Myocyte (in vitro differentiated cells): ENCODE results near the gene HTR3C. TPM values are rescaled to one million over a fixed set of nuclear protein-coding genes. Genes with fewer than 3 reads are reported as not detected.
"Not testable (repeated sequence)": the region's sequence is repeated elsewhere in the genome, so short reads cannot be mapped to it uniquely, and the experiment has no call there.

Experiments
- DNase-seq: peaks from one replicate; pipeline ENCODE4 v3.0.0-alpha.2; 2012; ENCODE audit warnings: low read depth
- total RNA-seq: library from RNA; depleted of rRNA; stranded (reverse); fragments of >200 nt; gene quantifications from 2 replicates; pipeline ENCODE4 v1.2.3, GENCODE V29; 2014

Gene HTR3C
- total RNA-seq, 1 donor from 2014 or later = not detected

GRCh38 chr3:184030536-184030935 is 22.3 kb upstream of the HTR3C start:
- DNase-seq = no peak

GRCh38 chr3:184031187-184031792 is 21.6 kb upstream of the HTR3C start, which contains the start of gene HTR3D:
TSS of gene HTR3D (plus strand) at chr3:184031742. CDS start at chr3:184031742, 0 bp downstream.
- no peak for DNase-seq

- no peak for DNase-seq
Observed at GRCh38 chr3:184037816-184038215, 15.0 kb upstream of the HTR3C start.

- DNase-seq = not testable (repeated sequence)
Observed at GRCh38 chr3:184038307-184038706, 14.5 kb upstream of the HTR3C start.

- no peak for DNase-seq
Observed at GRCh38 chr3:184039414-184039813, 13.4 kb upstream of the HTR3C start.

GRCh38 chr3:184040010-184040409 is 12.8 kb upstream of the HTR3C start:
- DNase-seq = peak; percentile 73

GRCh38 chr3:184042617-184043016 is 10.2 kb upstream of the HTR3C start:
- DNase-seq = no peak

- no peak for DNase-seq
Observed at GRCh38 chr3:184045995-184046394, 6.9 kb upstream of the HTR3C start.

- no peak for DNase-seq
Observed at GRCh38 chr3:184050217-184050847, 2.5 kb upstream of the HTR3C start.

- peak; percentile 25 for DNase-seq
Observed at GRCh38 chr3:184058029-184058428, 5.2 kb downstream of the HTR3C start.

- DNase-seq = no peak
Observed at GRCh38 chr3:184059424-184059823, 6.6 kb downstream of the HTR3C start.

- no peak for DNase-seq
Observed at GRCh38 chr3:184062637-184063036, 9.8 kb downstream of the HTR3C start.

GRCh38 chr3:184066211-184066610 is 13.4 kb downstream of the HTR3C start:
- no peak for DNase-seq

- no peak for DNase-seq
Observed at GRCh38 chr3:184067573-184068055, 14.8 kb downstream of the HTR3C start.

- no peak for DNase-seq
Observed at GRCh38 chr3:184068344-184068743, 15.5 kb downstream of the HTR3C start.

- DNase-seq = not testable (repeated sequence)
Observed at GRCh38 chr3:184071142-184071541, 18.3 kb downstream of the HTR3C start.

- DNase-seq = no peak
Observed at GRCh38 chr3:184073621-184074020, 20.8 kb downstream of the HTR3C start.

- DNase-seq = no peak
Observed at GRCh38 chr3:184075901-184076300, 23.1 kb downstream of the HTR3C start.

- DNase-seq = no peak
Observed at GRCh38 chr3:184077881-184078280, 25.0 kb downstream of the HTR3C start.

- DNase-seq = peak; percentile 24
Observed at GRCh38 chr3:184078851-184079250, 26.0 kb downstream of the HTR3C start.

- DNase-seq = no peak
Observed at GRCh38 chr3:184081116-184081830, 28.4 kb downstream of the HTR3C start.

GRCh38 chr3:184082034-184082433 is 29.2 kb downstream of the HTR3C start:
- no peak for DNase-seq
